Activated naive CD4-positive, alpha-beta T cell treated with anti-CD3 and anti-CD28 coated beads, Interleukin-2, amount 50 U/mL, for 72 hours (primary cell): Measurements from ENCODE around the gene DEPDC1. TPM values are rescaled to one million over a fixed set of nuclear protein-coding genes. Genes with fewer than 3 reads are reported as not detected.
"Not testable (repeated sequence)": the region's sequence is repeated elsewhere in the genome, so short reads cannot be mapped to it uniquely, and the experiment has no call there.

Experiments used
- ATAC-seq, 2 donors: fragments of 150-1000 bp; cut with Tn5 transposase; 2 replicates each; pipeline ENCODE4 v1.10.0; 2021; ENCODE audit warnings: mild to moderate bottlenecking in 2 of 2, moderate library complexity in 2 of 2
- DNase-seq, 2 donors: peaks; one replicate each; pipeline ENCODE4 v3.0.0; 2021 to 2022; ENCODE audit warnings: low spot score in 2 of 2
- H3K27ac Mint-ChIP-seq, 2 donors: one replicate each; pipeline ENCODE4 v1.8.0; 2022; ENCODE audit warnings: mild to moderate bottlenecking in 2 of 2, mixed read lengths in 2 of 2
- H3K36me3 Mint-ChIP-seq, 2 donors: one replicate each; pipeline ENCODE4 v1.8.0; 2022; ENCODE audit warnings: mixed read lengths in 2 of 2
- H3K9me3 Mint-ChIP-seq, 2 donors: one replicate each; pipeline ENCODE4 v1.8.0; 2022; ENCODE audit warnings: mixed read lengths in 2 of 2
- total RNA-seq, 2 donors: library from RNA; stranded (reverse); gene quantifications; one replicate each; pipeline ENCODE4 v1.2.3, GENCODE V29; 2022

The DEPDC1 gene, protein sequence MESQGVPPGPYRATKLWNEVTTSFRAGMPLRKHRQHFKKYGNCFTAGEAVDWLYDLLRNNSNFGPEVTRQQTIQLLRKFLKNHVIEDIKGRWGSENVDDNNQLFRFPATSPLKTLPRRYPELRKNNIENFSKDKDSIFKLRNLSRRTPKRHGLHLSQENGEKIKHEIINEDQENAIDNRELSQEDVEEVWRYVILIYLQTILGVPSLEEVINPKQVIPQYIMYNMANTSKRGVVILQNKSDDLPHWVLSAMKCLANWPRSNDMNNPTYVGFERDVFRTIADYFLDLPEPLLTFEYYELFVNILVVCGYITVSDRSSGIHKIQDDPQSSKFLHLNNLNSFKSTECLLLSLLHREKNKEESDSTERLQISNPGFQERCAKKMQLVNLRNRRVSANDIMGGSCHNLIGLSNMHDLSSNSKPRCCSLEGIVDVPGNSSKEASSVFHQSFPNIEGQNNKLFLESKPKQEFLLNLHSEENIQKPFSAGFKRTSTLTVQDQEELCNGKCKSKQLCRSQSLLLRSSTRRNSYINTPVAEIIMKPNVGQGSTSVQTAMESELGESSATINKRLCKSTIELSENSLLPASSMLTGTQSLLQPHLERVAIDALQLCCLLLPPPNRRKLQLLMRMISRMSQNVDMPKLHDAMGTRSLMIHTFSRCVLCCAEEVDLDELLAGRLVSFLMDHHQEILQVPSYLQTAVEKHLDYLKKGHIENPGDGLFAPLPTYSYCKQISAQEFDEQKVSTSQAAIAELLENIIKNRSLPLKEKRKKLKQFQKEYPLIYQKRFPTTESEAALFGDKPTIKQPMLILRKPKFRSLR
- 10 to 100 TPM; 11.4 to 16.1 TPM for total RNA-seq

DNA sequence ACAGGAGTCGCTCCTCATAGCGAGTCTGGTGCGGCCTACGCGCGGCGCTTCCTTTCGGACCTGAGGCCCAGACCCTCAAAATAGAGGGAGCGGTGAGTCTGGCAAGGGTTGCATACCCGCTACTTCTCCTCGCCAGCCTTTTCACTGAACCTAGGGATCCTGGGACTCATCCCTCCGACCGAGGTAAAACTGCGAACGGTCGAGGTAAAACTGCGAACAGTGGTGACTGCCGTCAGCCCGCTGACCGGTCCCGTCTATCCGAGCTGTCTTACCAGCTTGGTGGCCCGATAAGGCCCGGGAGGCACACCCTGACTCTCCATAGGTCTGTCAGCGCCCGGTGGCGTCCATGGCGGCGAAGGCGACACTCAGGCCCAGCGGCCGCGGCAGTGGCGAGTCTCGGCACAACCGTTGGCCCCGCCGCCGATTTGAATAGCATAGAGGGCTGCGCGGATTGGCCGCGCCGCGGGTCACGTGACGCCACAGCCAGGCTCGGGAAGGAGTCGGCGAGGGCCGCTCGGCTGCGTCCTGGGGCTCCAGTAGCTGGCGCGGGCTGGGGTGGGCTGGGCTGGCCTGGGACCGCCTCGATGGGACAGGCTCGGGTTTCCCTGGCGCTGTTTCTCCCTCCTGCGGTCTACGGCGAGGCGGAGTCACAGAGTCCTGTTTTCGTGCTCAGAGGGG is at the start of gene DEPDC1:
Gene DEPDC1, minus strand, starts transcription at position 403 of the 678 bp plus-strand sequence. Its CDS starts 83 bp downstream, at position 320.
- H3K36me3 Mint-ChIP-seq = peaks cover 5 to 29% of the 10 kb centered on the region in 2 donors
- ATAC-seq (peak; percentile 97 to 98), DNase-seq (peak; percentile 78)
- peak within 1 kb of the TSS; percentile 80 to 88 for H3K27ac Mint-ChIP-seq
- peaks cover 8 to 10% of the 10 kb centered on the region in 2 donors for H3K9me3 Mint-ChIP-seq

DNA sequence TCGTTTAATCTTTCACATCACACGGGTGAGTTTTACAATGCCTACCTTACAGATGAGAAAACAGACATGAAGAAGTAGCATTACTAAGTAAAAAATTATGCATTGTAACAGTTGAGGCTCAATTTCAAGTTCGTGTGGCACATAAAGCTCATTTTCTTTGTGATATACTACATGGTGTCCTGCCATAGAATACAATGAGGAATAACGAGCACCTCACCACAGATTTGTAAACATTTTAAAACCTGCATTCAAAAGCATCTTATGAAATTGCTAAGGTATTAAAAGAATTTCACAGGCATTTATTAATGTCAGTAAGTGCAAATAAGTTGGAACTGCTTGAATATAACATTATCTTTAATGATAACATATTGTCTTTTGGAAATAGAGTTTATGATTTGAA is 47.8 kb upstream of the DEPDC1 start:
- ATAC-seq (no peak), DNase-seq (no peak)
- Mint-ChIP-seq H3K27ac (no peak overlapping the region), H3K9me3 (peaks cover 5 to 9% of the 10 kb centered on the region in 2 donors), H3K36me3 (no peaks in the 10 kb centered on the region)

DNA sequence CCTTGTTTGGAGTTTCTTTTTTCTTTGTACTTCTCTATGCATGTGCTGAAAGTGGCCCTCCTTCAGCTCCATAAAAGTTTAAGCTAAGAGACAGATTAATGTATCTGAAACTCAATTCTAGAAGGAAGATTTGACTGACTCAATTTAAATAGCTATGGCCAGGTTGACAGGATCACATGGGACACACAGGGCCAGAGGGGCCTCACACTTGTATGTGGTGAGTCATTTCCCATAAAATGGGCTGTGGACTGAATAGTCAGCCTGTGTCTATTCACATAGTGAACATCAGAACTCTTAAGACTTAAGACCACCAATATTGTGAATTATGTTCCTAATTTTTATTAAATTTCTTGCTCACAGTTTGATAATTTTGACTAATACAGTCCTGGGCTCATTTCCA is 45.7 kb upstream of the DEPDC1 start:
- DNase-seq = no peak
- no peaks in the 10 kb centered on the region for H3K9me3 Mint-ChIP-seq
- H3K36me3 Mint-ChIP-seq = no peaks in the 10 kb centered on the region
- H3K27ac Mint-ChIP-seq = no peak overlapping the region
- no peak for ATAC-seq

DNA sequence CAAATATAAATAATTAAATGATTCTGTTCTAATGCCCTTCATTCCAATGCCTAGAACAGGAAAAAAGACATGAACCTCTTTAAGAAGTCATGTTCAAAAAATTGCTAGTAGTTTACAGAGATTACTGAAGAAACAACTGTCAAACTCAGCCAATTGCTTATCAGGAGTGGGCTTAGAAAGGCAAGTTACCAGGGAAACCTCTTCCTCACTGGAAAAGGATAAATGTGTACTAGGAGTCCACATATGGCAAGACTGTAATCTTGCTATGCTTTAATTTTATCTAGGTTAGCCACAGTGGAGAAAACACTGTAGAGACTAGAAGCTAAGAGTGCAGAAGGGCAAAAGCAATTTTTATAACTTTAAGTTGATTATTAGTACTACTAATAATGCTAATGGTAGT is 42.1 kb upstream of the DEPDC1 start:
- Mint-ChIP-seq H3K9me3 (peaks cover 0 to 5% of the 10 kb centered on the region in 2 donors), H3K27ac (no peak overlapping the region), H3K36me3 (no peaks in the 10 kb centered on the region)
- no peak for ATAC-seq
- no peak for DNase-seq

DNA sequence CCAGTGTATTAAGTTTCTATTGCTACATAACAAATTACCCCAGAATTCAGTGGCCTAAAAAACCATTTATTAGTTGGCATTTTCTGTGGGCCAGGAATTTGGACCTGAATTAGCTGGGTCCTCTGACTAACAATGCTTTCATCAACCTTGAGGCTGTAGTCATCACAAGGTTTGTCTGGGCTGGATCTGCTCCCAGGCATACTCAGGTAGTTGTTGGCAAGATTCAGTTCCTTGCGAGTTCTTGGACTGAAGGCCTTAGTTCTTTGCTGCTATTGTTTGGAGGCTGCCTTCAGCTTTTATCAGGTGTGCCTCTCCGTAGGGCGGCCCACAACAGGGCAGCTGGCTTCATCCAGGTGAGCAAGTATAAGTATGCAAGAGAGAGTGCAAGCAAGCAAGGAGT is 31.4 kb upstream of the DEPDC1 start:
- peaks cover 6% of the 10 kb centered on the region in 2 donors for H3K9me3 Mint-ChIP-seq
- H3K36me3 Mint-ChIP-seq = peaks cover 0 to 4% of the 10 kb centered on the region in 2 donors
- no peak overlapping the region for H3K27ac Mint-ChIP-seq
- ATAC-seq (no peak), DNase-seq (no peak)

DNA sequence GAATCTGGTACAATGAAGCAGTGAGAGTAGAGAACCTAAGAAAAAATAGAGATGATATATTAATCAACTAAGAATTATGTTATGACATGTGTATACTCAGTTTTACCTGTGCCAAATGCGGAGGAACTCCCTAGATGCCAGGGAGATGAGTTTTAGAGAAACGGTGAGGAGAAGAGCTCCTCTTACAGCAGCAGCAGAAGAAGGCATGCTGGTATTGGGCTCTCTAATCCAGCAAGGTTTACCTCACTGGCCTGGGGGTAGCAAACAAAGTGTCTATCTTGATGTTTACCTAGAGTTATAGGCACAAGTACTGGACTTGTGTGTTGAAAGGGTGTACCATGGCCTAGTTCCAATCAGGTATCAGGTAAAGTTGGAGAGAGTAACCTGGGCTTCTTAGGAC is 28.9 kb upstream of the DEPDC1 start:
- H3K9me3 Mint-ChIP-seq = no peaks in the 10 kb centered on the region
- DNase-seq = no peak
- H3K36me3 Mint-ChIP-seq = no peaks in the 10 kb centered on the region
- no peak overlapping the region for H3K27ac Mint-ChIP-seq
- ATAC-seq = no peak

DNA sequence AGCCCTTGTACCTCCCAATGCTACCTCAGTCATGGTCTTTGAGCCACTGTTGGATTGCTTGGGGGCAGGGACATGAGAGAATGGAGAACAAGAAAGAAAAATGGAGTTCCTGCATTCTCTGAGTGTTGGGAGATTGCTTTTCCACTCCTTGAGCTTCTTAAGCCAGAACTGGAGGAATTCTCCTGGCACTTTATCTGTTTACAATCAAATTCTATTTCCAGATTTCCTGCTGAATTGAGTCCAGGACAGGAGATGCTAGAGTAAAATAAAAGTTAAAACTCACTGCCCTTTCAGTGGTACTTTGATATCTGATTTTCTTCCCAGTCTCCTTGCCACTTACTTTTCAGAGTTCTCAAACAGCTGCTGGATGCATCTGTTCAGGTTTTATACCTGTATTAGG is 24.4 kb upstream of the DEPDC1 start:
- no peak for DNase-seq
- Mint-ChIP-seq H3K27ac (no peak overlapping the region), H3K9me3 (peaks cover 0 to 4% of the 10 kb centered on the region in 2 donors), H3K36me3 (no peaks in the 10 kb centered on the region)
- no peak for ATAC-seq

DNA sequence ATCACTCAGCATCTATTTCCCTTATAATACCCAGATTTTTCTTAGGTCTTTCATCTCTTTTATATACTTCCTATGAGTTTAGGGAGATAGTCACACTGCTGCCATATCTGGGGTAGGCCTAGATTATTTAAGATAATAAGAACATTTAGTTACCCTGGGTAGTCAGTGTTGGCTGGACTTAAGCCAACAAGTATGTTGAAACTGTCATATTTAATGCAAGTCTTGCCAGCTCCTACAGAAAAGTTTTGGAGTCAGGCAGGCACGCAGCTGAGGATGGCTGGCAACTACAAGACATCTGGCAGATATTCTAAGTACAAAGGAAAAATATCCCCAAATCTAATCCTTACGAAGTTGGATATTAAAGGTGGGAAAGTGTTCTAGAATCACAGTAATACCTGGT is 19.2 kb upstream of the DEPDC1 start:
- Mint-ChIP-seq H3K9me3 (peaks cover 0 to 4% of the 10 kb centered on the region in 2 donors), H3K36me3 (no peaks in the 10 kb centered on the region), H3K27ac (no peak overlapping the region)
- DNase-seq = no peak
- no peak for ATAC-seq

DNA sequence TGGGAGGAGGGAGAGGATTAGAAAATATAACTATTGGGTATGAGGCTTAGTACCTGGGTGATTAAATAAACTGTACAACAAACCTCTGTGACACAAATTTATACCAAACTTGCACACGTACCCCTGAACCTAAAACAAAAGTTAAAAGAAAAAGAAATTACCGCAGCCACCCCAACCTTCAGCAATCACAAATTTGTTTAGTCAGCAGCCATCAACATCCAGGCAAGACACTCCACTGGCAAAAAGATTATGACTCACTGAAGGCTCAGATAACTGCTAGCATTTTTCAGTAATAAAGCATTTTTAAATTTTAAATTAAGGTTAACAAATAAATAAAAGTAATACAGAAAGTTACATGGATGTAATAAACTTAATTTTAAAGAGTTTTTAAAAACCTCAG is 14.4 kb upstream of the DEPDC1 start:
- Mint-ChIP-seq H3K9me3 (no peaks in the 10 kb centered on the region), H3K27ac (no peak overlapping the region), H3K36me3 (no peaks in the 10 kb centered on the region)
- DNase-seq = no peak
- no peak for ATAC-seq

DNA sequence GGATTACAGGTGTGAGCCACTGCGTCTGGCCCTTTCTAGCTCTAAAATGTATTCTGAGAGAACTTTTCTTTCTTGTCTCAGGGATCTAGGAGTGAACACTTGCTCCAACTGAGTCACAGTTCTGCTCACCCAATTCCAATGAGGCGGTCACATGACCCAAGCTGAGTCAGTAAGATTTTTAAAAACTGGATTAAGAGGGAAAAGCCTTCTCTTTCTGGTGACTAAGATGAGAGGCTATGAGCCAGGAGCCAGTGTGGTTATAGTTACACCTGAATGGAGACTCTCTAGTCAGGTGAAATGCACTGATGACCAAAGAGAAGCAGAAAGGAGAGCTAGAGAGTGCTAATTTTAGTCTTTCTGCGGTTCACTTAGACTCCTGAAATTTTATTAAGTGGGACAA is 9.5 kb upstream of the DEPDC1 start:
- Mint-ChIP-seq H3K9me3 (peaks cover 6 to 10% of the 10 kb centered on the region in 2 donors), H3K36me3 (peaks cover 0 to 5% of the 10 kb centered on the region in 2 donors), H3K27ac (no peak overlapping the region)
- DNase-seq (no peak), ATAC-seq (no peak)

DNA sequence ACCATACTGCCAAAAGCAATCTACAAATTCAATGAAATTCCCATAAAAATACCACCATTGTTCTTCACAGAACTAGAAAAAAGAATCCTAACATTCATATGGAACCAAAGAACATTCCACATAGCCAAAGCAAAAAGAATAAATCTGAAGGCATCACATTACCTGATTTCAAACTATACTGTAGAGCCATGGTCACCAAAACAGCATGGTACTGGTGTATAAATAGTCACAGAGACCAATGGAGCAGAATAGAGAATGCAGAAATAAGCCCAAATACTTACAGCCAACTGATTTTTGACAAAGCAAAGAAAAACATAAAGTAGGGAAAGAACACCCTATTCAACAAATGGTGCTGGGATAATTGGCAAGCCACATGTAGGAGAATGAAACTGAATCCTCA is 6.2 kb upstream of the DEPDC1 start:
- Mint-ChIP-seq H3K9me3 (peaks cover 12 to 14% of the 10 kb centered on the region in 2 donors), H3K36me3 (peaks cover 0 to 16% of the 10 kb centered on the region in 2 donors), H3K27ac (no peak overlapping the region)
- ATAC-seq (no peak), DNase-seq (no peak)

DNA sequence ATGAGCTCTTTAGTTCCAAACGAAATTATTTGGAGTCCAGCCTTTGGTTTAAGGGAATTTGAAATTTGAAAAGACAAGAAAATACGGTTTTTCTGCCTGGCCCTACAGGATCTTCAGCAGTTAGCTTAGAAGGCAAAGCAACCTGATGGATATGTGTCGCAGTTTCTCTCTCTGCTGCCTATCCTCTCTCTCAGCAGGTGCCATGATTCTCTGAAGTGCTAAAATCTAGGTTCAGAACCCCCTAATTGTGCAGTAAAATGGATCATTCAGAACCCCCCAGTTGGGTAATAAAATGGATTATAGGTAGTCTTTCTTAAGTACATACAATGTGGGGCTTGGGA is 446 bp upstream of the DEPDC1 start:
- peak overlapping the region in 1 of 2 donors; percentile 80 for H3K27ac Mint-ChIP-seq
- peaks cover 5 to 30% of the 10 kb centered on the region in 2 donors for H3K36me3 Mint-ChIP-seq
- DNase-seq = no peak
- ATAC-seq = no peak
- peaks cover 10 to 12% of the 10 kb centered on the region in 2 donors for H3K9me3 Mint-ChIP-seq

DNA sequence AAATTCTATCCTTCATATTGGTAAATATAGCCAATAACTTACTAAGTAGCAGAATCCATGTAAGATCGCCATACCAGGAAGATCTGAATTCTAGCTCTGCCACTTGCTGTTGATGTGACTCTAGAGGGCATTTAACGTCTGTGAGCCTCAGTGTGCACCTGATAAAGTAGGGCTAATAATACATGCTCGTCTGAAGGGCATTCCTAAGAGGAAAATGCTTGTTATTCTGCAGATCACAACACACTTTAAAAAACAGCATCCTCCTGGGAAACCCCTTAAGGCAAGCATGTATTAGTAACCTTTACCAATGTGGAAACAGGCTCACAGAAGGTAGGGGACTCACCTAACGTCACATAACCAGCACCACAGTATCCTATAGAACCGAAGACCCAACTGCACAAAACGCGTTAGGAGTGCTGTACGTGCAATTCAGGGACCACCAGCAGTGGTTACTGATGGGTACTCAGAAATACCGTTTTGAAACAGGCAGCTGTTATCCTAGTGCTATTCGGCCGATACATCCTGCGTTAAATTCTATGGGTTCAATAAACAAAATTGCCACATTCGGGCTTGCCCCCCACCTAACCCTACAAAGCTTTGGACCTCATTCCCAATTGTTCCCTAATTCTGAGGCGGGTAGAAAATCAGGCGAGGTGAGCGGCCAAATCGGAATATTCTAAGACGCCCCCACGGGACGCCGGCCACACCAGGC is 758 bp downstream of the DEPDC1 start:
- Mint-ChIP-seq H3K27ac (peak overlapping the region in 1 of 2 donors; percentile 80), H3K9me3 (peaks cover 3 to 5% of the 10 kb centered on the region in 2 donors), H3K36me3 (peaks cover 5 to 23% of the 10 kb centered on the region in 2 donors)
- ATAC-seq = peak in 1 of 2 donors; percentile 21
- no peak for DNase-seq

DNA sequence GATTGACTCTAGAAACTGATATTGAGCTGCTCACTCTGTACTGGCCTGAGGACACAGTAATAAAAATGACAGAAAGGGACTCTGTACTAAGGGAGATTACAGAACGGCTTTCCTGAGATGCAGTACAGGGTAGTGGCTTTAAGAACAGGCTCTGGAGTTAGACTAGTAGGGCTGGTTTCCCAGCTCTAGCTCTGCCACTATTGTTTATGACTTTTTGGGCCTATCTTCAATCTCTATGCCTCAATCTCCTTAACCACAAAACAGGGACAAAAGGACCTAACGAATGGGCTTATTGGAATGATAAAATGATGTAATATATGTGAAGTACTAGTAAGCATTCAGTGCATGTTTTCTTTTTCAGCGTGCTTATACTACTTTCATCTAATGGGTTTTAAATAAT is 1.4 kb downstream of the DEPDC1 start:
- peaks cover 3 to 5% of the 10 kb centered on the region in 2 donors for H3K9me3 Mint-ChIP-seq
- peaks cover 5 to 23% of the 10 kb centered on the region in 2 donors for H3K36me3 Mint-ChIP-seq
- no peak for ATAC-seq
- H3K27ac Mint-ChIP-seq = no peak overlapping the region
- no peak for DNase-seq

DNA sequence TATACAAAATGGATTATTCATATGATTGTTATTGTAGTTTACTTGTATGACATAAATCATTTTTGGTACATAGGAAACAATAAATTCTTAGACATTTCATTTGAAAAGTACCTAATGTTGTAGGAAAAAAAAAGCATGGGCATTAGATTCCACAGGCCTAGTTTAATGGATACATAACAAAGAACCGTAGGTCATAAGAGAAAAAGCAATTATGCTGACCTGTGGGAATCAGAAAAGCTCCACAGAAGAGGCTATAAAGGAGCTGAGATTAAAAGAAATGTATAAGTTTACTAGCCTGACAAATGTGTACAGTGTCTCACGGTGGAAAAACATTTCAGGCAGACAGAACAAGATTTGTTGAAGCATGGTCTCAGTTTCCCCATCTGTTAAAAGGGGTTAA is 3.7 kb downstream of the DEPDC1 start:
- no peak for ATAC-seq
- DNase-seq = no peak
- Mint-ChIP-seq H3K9me3 (no peaks in the 10 kb centered on the region), H3K36me3 (peaks cover 5 to 14% of the 10 kb centered on the region in 2 donors), H3K27ac (no peak overlapping the region)

DNA sequence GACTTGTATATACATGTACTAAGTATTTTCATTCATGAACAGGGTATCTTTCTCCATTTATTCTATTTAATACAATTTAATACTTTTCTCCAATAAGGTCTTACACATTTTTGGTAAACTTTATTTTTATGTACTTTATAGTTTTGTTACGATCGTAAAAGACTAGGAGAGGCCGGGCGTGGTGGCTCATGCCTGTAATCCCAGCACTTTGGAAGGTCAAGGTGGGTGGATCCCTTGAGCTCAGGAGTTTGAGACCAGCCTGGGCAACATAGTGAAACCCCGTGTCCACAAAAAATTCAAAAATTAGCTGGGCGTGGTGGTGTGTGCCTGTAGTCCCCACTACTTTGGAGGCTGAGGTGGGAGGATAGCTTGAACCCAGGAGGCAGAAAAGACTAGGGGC is 4.6 kb downstream of the DEPDC1 start:
- not testable (repeated sequence) for DNase-seq, H3K9me3 Mint-ChIP-seq, H3K27ac Mint-ChIP-seq, ATAC-seq
- peaks cover 5 to 14% of the 10 kb centered on the region in 2 donors for H3K36me3 Mint-ChIP-seq
